Mucosa of descending colon (tissue), 3 donors: ENCODE measurements around the gene ADGRD1. TPM values are rescaled to one million over a fixed set of nuclear protein-coding genes. Genes with fewer than 3 reads are reported as not detected.

ENCODE experiments used
- ATAC-seq: fragments of 200-7000 bp; cut with Tn5 transposase; one replicate; pipeline ENCODE4 v1.9.1; 2020; ENCODE audit warnings: mild to moderate bottlenecking, moderate library complexity
- DNase-seq, 3 donors: peaks; one replicate each; pipeline ENCODE4 v3.0.0-alpha.2; 2020
- H3K36me3 ChIP-seq: fragments of 200-600 bp; one replicate; pipeline ENCODE4 v1.8.0; 2021; ENCODE audit warnings: low read depth, mild to moderate bottlenecking
- H3K4me1 ChIP-seq: fragments of 200-600 bp; one replicate; pipeline ENCODE4 v1.8.0; 2021; ENCODE audit warnings: low read depth, mild to moderate bottlenecking
- H3K4me3 ChIP-seq: fragments of 200-600 bp; one replicate; pipeline ENCODE4 v1.8.0; 2021; ENCODE audit warnings: mild to moderate bottlenecking
- H3K9me3 ChIP-seq: fragments of 200-600 bp; one replicate; pipeline ENCODE4 v1.8.0; 2021; ENCODE audit warnings: mild to moderate bottlenecking
- intact Hi-C, 2 donors: fragments of 100-400 bp; cut with DNase I in 1 of 2; cut with micrococcal nuclease in 1 of 2; formaldehyde crosslinking; loops; one replicate each; pipeline versions ENCODE4 v1.11.0 to v1.11.1; 2022; cut with DNase I, micrococcal nuclease
- total RNA-seq, 3 donors: library from RNA; stranded (reverse); fragmentation: NEBNext Ultra II Directional in 2 of 3; extraction: Animal tissue kit (Norgen Biotek cat#: 25700) in 2 of 3; gene quantifications; one replicate each; pipeline versions ENCODE4 v1.2.1 to v1.2.4, GENCODE V29; 2021 to 2023
- TF ChIP-seq, protein P1 (sequence below): fragments of 200-600 bp; IDR thresholded peaks from one replicate; pipeline ENCODE4 v1.8.0; 2022; ENCODE audit warnings: antibody characterized with exemption, mild to moderate bottlenecking
- donor health status: DM: no; HTN: no; CAD: no; lungs with moderate emphysema.
- donor health status: DM: no; HTN: no; CAD: no.
- donor health status: DM: no; HTN: yes; CAD: no.

ADGRD1 gene
- total RNA-seq, 3 donors from 2014 or later, result 2.6 to 18.4 (median 12.9) TPM

DNA sequence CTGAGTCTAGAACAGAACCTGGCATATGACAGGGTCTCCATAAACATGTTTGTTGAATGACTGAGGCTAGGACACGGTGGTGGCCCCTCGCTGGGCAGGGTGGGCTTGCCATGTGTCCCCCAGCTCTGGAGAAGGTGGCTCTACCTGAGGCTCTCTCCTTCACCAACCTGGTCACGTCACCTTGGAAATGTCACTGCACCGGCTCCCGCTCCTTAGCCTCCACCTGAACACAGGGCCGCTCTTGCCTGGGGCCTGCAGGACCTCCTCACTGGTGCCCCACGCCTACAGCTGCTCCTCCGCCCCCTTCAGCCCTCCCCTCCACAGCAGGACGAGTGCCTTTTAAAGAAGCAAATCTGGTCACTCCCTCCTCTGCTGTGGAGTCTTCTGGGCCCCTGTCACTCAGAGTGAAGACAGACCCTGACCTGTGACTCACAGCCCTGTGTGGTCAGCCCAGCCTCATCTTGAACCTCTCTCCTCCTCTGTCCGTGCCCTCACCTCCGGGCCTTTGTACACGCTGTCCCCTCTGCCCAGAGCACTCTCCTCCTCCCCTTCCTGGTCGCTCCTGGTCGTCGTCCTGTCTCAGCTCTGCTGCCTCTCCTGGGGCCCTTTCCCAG lies 81.0 kb downstream of the ADGRD1 start:
- intact Hi-C loops, result no loop called here
- DNase-seq (peak in 1 of 3 donors; percentile 35), ATAC-seq (peak; percentile 29)
- Histone ChIP-seq H3K4me3 (no peak overlapping the region), H3K9me3 (no peaks in the 10 kb centered on the region), H3K36me3 (no peaks in the 10 kb centered on the region), H3K4me1 (no peaks in the 10 kb centered on the region)
- TF ChIP-seq, protein P1, sequence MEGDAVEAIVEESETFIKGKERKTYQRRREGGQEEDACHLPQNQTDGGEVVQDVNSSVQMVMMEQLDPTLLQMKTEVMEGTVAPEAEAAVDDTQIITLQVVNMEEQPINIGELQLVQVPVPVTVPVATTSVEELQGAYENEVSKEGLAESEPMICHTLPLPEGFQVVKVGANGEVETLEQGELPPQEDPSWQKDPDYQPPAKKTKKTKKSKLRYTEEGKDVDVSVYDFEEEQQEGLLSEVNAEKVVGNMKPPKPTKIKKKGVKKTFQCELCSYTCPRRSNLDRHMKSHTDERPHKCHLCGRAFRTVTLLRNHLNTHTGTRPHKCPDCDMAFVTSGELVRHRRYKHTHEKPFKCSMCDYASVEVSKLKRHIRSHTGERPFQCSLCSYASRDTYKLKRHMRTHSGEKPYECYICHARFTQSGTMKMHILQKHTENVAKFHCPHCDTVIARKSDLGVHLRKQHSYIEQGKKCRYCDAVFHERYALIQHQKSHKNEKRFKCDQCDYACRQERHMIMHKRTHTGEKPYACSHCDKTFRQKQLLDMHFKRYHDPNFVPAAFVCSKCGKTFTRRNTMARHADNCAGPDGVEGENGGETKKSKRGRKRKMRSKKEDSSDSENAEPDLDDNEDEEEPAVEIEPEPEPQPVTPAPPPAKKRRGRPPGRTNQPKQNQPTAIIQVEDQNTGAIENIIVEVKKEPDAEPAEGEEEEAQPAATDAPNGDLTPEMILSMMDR, result no peak

DNA sequence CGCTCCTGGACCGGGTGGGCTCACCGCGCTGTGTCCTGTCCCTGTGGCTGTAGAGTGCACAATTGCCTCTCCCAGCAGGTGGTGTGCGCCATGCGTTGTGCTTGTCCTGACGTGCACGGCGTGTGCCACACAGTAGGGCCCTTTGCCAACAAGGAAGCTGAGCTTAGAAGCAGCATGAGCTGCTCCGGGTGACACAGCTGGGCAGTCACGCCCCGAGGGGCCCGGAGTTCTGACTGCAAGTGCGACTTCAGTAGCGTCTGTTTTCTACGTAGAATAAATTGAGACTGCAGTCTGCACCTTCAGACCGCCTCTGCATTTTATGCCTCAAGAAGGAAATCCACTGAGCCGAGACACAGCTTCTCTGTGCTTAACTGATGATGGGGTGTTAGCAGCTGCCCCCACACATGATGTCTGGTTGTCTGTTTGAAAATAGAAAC lies 81.6 kb downstream of the ADGRD1 start:
- ATAC-seq (peak; percentile 58), DNase-seq (peak in 2 of 3 donors; percentile 8 to 55)
- intact Hi-C loops, result no loop called here
- Histone ChIP-seq H3K36me3 (no peaks in the 10 kb centered on the region), H3K4me3 (no peak overlapping the region), H3K9me3 (no peaks in the 10 kb centered on the region), H3K4me1 (no peaks in the 10 kb centered on the region)
- TF ChIP-seq, protein P1, result no peak

DNA sequence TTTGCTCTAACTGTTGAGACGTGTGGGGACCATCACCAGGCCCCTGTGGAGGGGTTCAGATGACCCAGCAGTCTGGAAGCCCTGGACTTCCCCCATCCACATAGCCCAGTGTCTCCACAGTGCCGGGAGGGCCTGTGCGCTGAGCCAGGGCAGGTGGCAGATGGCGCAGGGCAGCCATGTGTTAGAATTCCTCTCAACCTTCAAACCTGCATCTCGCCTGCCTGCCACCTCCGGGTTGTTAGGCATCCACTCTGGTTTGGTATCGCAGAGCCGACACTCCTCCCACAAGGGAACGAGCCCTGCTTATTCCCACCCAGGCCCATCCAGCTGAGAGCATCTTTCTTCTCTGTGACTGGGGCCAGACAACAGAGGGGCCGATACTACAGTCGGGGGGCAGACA lies 84.5 kb downstream of the ADGRD1 start:
- H3K4me3 ChIP-seq, result no peak overlapping the region
- intact Hi-C loops, result no loop called here
- H3K4me1 ChIP-seq, result no peaks in the 10 kb centered on the region
- no peak for ATAC-seq
- peak in 1 of 3 donors; percentile 22 for DNase-seq
- TF ChIP-seq, protein P1, result no peak
- H3K36me3 ChIP-seq, result no peaks in the 10 kb centered on the region
- H3K9me3 ChIP-seq, result no peaks in the 10 kb centered on the region

DNA sequence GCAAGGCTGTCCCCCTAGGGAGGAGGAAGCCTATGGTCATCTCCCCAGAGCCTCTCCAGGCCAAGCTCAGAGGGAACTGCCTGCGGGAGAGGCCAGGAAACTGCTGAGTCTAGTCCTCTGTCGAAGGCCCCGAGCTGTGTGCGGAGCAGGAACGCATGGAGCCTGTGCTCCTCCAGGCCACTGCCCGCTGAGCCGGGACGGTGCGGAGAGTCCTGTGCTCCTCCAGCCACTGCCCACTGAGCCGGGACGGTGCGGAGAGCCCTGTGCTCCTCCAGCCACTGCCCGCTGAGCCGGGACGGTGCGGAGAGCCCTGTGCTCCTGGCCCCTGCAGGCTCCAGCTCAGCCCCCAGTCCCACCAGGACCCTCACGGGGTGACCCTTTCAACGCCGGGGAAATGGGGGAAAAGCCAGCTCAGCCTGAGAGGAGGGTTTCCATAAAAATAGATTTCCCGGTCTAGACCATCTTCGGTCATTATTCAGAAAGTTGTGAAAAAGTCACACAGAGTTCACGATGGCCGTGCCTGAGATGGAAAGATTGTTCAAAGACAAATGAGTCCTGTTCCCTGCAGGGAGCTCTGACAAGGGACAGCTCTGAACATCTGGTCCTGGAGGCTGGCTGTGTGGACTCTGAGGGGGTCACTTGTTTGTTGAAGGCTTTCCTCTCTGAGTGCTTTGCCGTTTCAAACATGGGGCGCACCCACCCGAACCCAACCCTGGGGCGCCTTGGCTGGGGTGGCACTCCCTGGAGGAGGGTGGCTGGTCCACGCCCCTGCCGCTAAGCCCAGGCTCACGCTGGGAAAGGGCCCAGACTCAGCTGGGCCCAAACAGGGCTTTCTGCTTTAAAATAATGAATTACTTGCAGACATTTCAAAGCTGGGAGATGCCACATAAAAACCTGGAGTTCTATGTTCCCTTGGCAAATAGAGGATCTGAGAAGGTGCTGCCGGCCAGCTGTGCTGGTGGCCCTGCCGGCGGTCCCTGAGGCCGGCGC lies 85.5 kb downstream of the ADGRD1 start:
- TF ChIP-seq, protein P1, result no peak
- DNase-seq (peak in 1 of 3 donors; percentile 30), ATAC-seq (no peak)
- Histone ChIP-seq H3K4me1 (no peaks in the 10 kb centered on the region), H3K36me3 (no peaks in the 10 kb centered on the region), H3K9me3 (no peaks in the 10 kb centered on the region), H3K4me3 (no peak overlapping the region)
- intact Hi-C loops, result no loop called here

DNA sequence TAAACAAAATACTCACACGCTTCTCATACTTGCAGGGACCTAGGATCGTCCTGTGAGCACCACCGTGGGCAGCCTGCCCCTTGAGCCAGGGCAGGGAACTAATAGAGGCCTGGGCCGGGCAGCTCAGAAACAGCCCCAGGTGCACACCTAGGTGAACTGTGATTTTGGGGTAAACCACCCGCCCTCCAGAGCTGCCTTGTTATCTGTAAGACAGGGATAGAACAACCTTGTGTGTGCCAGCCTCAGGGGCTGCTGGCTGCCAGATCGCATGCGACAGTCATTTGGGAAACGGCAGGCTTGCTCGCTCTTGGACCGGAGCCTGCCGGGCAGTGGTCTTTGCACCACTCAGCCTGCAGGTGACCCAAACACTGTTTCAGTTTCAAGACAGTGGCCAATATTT lies 86.8 kb downstream of the ADGRD1 start:
- Histone ChIP-seq H3K4me3 (no peak overlapping the region), H3K36me3 (no peaks in the 10 kb centered on the region), H3K9me3 (no peaks in the 10 kb centered on the region), H3K4me1 (no peaks in the 10 kb centered on the region)
- intact Hi-C loops, result loop anchor here in 1 of 2 donors (5.0 kb wide), 1 partner anchor 47 kb away; no protein-coding TSS in a partner anchor
- no peak for ATAC-seq
- TF ChIP-seq, protein P1, result no peak
- DNase-seq, result peak in 1 of 3 donors; percentile 17
